Measurements from ENCODE around the gene VEGFA. TPM values are rescaled to one million over a fixed set of nuclear protein-coding genes. Genes with fewer than 3 reads are reported as not detected.

The VEGFA gene
- total RNA-seq, 2 donors from 2014 or later = 127 to 335 TPM

DNA sequence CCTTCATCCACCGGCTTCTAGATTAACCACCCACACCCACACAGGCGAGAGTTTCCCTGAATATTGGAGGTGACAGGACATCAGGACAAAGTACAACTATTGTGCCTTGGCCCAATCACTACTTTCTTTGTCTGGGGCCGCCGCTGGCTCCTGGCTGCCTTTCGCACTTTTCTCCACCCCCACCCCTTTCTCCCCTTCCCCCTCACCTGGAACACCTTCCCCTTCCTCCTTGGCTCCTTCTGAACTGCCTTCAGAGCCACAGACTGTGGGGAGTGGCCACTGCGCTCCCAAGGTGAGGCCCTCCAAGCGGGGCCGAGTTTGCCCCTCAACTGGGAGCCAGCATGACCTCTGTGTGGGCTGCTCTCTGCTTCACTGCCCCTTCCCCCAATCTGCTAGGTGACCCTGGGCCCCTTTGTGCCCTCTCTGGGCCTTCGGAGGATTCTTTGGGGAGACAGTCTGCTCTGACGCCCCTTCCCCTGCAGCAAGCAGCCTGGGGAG lies 3.0 kb upstream of the VEGFA start:
- DNase-seq (ENCODE audit: low spot score) = no peak
- intact Hi-C loops (cut with DNase I) = loop anchor here (5.0 kb wide), 1 partner anchor 100 kb away; no protein-coding TSS in a partner anchor
- no peaks in the 10 kb centered on the region for H3K9me3 ChIP-seq
- H3K36me3 ChIP-seq = no peaks in the 10 kb centered on the region
- H3K27ac ChIP-seq = no peak overlapping the region
- H3K27me3 ChIP-seq (replicated peaks; ENCODE audit: insufficient read depth) = no peaks in the 10 kb centered on the region
- WGBS = 78% methylated on average over 10 of the region's 10 CpGs
- TF ChIP-seq, protein P1, sequence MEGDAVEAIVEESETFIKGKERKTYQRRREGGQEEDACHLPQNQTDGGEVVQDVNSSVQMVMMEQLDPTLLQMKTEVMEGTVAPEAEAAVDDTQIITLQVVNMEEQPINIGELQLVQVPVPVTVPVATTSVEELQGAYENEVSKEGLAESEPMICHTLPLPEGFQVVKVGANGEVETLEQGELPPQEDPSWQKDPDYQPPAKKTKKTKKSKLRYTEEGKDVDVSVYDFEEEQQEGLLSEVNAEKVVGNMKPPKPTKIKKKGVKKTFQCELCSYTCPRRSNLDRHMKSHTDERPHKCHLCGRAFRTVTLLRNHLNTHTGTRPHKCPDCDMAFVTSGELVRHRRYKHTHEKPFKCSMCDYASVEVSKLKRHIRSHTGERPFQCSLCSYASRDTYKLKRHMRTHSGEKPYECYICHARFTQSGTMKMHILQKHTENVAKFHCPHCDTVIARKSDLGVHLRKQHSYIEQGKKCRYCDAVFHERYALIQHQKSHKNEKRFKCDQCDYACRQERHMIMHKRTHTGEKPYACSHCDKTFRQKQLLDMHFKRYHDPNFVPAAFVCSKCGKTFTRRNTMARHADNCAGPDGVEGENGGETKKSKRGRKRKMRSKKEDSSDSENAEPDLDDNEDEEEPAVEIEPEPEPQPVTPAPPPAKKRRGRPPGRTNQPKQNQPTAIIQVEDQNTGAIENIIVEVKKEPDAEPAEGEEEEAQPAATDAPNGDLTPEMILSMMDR (IDR thresholded peaks at IDR 0.05) = no peak
- TF ChIP-seq POLR2AphosphoS5 (IDR thresholded peaks at IDR 0.05) (no peak), POLR2A (IDR thresholded peaks at IDR 0.05) (no peak)
- H3K4me1 ChIP-seq (replicated peaks) = no peaks in the 10 kb centered on the region
- no peak overlapping the region for H3K4me3 ChIP-seq

DNA sequence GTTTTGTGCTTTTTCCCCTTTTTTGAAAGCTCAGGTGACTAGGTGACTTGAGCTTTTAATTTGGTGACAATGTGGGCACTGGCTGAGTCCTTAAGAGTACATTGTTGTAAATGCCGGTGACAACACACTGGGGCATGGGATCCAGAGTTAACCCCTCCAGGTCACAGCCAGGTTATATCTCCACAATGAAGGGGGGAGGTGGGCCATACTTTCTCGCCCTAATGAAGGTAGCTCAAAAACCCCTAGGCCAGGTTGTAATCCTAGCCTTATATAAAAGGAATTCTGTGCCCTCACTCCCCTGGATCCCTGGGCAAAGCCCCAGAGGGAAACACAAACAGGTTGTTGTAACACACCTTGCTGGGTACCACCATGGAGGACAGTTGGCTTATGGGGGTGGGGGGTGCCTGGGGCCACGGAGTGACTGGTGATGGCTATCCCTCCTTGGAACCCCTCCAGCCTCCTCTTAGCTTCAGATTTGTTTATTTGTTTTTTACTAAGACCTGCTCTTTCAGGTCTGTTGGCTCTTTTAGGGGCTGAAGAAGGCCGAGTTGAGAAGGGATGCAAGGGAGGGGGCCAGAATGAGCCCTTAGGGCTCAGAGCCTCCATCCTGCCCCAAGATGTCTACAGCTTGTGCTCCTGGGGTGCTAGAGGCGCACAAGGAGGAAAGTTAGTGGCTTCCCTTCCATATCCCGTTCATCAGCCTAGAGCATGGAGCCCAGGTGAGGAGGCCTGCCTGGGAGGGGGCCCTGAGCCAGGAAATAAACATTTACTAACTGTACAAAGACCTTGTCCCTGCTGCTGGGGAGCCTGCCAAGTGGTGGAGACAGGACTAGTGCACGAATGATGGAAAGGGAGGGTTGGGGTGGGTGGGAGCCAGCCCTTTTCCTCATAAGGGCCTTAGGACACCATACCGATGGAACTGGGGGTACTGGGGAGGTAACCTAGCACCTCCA lies 2.2 kb upstream of the VEGFA start:
- TF ChIP-seq POLR2A (IDR thresholded peaks at IDR 0.05) (no peak), POLR2AphosphoS5 (IDR thresholded peaks at IDR 0.05) (no peak)
- TF ChIP-seq, protein P1 (IDR thresholded peaks at IDR 0.05) = no peak
- Histone ChIP-seq H3K27me3 (replicated peaks; ENCODE audit: insufficient read depth) (no peaks in the 10 kb centered on the region), H3K27ac (peak overlapping the region in 1 of 2 donors; percentile 95), H3K4me3 (no peak overlapping the region), H3K4me1 (replicated peaks) (peaks cover 2% of the 10 kb centered on the region), H3K36me3 (no peaks in the 10 kb centered on the region), H3K9me3 (no peaks in the 10 kb centered on the region)
- intact Hi-C loops (cut with DNase I) = loop anchor here (2.0 to 5.0 kb wide), 2 partner anchors 101 to 183 kb away; no protein-coding TSS in a partner anchor
- WGBS = 52% methylated on average over 8 of the region's 8 CpGs
- no peak for DNase-seq (ENCODE audit: low spot score)

DNA sequence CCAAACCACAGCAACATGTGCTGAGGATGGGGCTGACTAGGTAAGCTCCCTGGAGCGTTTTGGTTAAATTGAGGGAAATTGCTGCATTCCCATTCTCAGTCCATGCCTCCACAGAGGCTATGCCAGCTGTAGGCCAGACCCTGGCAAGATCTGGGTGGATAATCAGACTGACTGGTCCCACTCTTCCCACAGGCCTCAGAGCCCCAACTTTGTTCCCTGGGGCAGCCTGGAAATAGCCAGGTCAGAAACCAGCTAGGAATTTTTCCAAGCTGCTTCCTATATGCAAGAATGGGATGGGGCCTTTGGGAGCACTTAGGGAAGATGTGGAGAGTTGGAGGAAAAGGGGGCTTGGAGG lies 1.5 kb upstream of the VEGFA start:
- peak overlapping the region in 1 of 2 donors; percentile 95 for H3K27ac ChIP-seq
- intact Hi-C loops (cut with DNase I) = loop anchor here (2.0 to 5.0 kb wide), 2 partner anchors 101 to 182 kb away; no protein-coding TSS in a partner anchor
- no peak overlapping the region for H3K4me3 ChIP-seq
- no peaks in the 10 kb centered on the region for H3K27me3 ChIP-seq (replicated peaks; ENCODE audit: insufficient read depth)
- peaks cover 5% of the 10 kb centered on the region for H3K4me1 ChIP-seq (replicated peaks)
- TF ChIP-seq POLR2A (IDR thresholded peaks at IDR 0.05) (no peak), POLR2AphosphoS5 (IDR thresholded peaks at IDR 0.05) (no peak)
- TF ChIP-seq, protein P1 (IDR thresholded peaks at IDR 0.05) = no peak
- no peaks in the 10 kb centered on the region for H3K9me3 ChIP-seq
- WGBS = 50% methylated on average over 1 of the region's 1 CpG
- no peak for DNase-seq (ENCODE audit: low spot score)
- H3K36me3 ChIP-seq = no peaks in the 10 kb centered on the region

DNA sequence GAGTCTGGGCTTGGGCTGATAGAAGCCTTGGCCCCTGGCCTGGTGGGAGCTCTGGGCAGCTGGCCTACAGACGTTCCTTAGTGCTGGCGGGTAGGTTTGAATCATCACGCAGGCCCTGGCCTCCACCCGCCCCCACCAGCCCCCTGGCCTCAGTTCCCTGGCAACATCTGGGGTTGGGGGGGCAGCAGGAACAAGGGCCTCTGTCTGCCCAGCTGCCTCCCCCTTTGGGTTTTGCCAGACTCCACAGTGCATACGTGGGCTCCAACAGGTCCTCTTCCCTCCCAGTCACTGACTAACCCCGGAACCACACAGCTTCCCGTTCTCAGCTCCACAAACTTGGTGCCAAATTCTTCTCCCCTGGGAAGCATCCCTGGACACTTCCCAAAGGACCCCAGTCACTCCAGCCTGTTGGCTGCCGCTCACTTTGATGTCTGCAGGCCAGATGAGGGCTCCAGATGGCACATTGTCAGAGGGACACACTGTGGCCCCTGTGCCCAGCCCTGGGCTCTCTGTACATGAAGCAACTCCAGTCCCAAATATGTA lies 957 bp upstream of the VEGFA start:
- peak overlapping the region; percentile 90 to 95 for H3K27ac ChIP-seq
- intact Hi-C loops (cut with DNase I) = loop anchor here (1.0 to 5.0 kb wide), 3 partner anchors 102 to 309 kb away; no protein-coding TSS in a partner anchor
- DNase-seq (ENCODE audit: low spot score) = no peak
- peaks cover 8% of the 10 kb centered on the region for H3K4me1 ChIP-seq (replicated peaks)
- H3K9me3 ChIP-seq = no peaks in the 10 kb centered on the region
- TF ChIP-seq, protein P1 (IDR thresholded peaks at IDR 0.05) = no peak
- no peak for TF ChIP-seq POLR2AphosphoS5 (IDR thresholded peaks at IDR 0.05)
- WGBS = 53% methylated on average over 8 of the region's 8 CpGs
- no peaks in the 10 kb centered on the region for H3K27me3 ChIP-seq (replicated peaks; ENCODE audit: insufficient read depth)
- H3K4me3 ChIP-seq = no peak overlapping the region
- H3K36me3 ChIP-seq = no peaks in the 10 kb centered on the region
